ENCODE data around the gene PDE11A. TPM values are rescaled to one million over a fixed set of nuclear protein-coding genes. Genes with fewer than 3 reads are reported as not detected.
"Not testable (repeated sequence)": the region's sequence is repeated elsewhere in the genome, so short reads cannot be mapped to it uniquely, and the experiment has no call there.

Gene PDE11A
- total and polyA plus RNA-seq, 4 experiments from 2014 or later, result not detected

GRCh38 chr2:177842243-177842642 lies 230.3 kb downstream of the PDE11A start:
- Mint-ChIP-seq H3K36me3 (no peaks in the 10 kb centered on the region), H3K27ac (no peak overlapping the region), H3K9me3 (peaks cover 0 to 12% (median 7%) of the 10 kb centered on the region in 8 donors), H3K27me3 (peaks cover 2 to 10% of the 10 kb centered on the region in 2 donors), H3K4me1 (no peaks in the 10 kb centered on the region), H3K4me3 (no peak overlapping the region)
- no peaks in the 10 kb centered on the region for H3K36me3 ChIP-seq (ENCODE audit: insufficient read depth, low read length)
- ChIA-PET CTCF (ENCODE audit: partially characterized antibody) (no interaction called here), POLR2A (ENCODE audit: partially characterized antibody) (no interaction called here)
- H3K9me3 ChIP-seq (ENCODE audit: control insufficient read depth in 1 of 2, low read length in 2 of 2), result no peaks in the 10 kb centered on the region
- DNase-seq, result no peak
- intact Hi-C loops (cut with micrococcal nuclease), result no loop called here
- no peaks in the 10 kb centered on the region for H3K27me3 ChIP-seq (ENCODE audit: insufficient read depth, low read length)
- no peak overlapping the region for H3K27ac ChIP-seq (ENCODE audit: low read depth, low read length)
- H3K4me1 ChIP-seq (ENCODE audit: insufficient read depth, low read length), result no peaks in the 10 kb centered on the region
- H3K4me3 ChIP-seq (ENCODE audit: low read length in 2 of 2), result no peak overlapping the region

- intact Hi-C loops (cut with micrococcal nuclease); H3K27ac ChIP-seq (ENCODE audit: low read depth, low read length); H3K27me3 Mint-ChIP-seq; H3K4me3 ChIP-seq (ENCODE audit: low read length in 2 of 2); H3K4me1 ChIP-seq (ENCODE audit: insufficient read depth, low read length); POLR2A ChIA-PET (ENCODE audit: partially characterized antibody); H3K9me3 ChIP-seq (ENCODE audit: control insufficient read depth in 1 of 2, low read length in 2 of 2); H3K4me1 Mint-ChIP-seq; H3K36me3 Mint-ChIP-seq; H3K4me3 Mint-ChIP-seq; H3K27me3 ChIP-seq (ENCODE audit: insufficient read depth, low read length); DNase-seq; H3K36me3 ChIP-seq (ENCODE audit: insufficient read depth, low read length); H3K27ac Mint-ChIP-seq: not testable (repeated sequence)
- H3K9me3 Mint-ChIP-seq, result peaks cover 2 to 17% (median 10%) of the 10 kb centered on the region in 8 donors
- CTCF ChIA-PET (ENCODE audit: partially characterized antibody), result interaction anchor here (1.1 kb wide), 1 partner anchor 34 kb away, joined by 3 read pairs; no protein-coding TSS in a partner anchor
These were observed 237.0 kb downstream of the PDE11A start for GRCh38 chr2:177835418-177836204.

- Mint-ChIP-seq H3K4me1 (no peaks in the 10 kb centered on the region), H3K27ac (no peak overlapping the region), H3K27me3 (peaks cover 5 to 9% of the 10 kb centered on the region in 2 donors), H3K36me3 (no peaks in the 10 kb centered on the region), H3K4me3 (no peak overlapping the region), H3K9me3 (peaks cover 2 to 13% (median 6%) of the 10 kb centered on the region in 8 donors)
- no peaks in the 10 kb centered on the region for H3K4me1 ChIP-seq (ENCODE audit: insufficient read depth, low read length)
- H3K27me3 ChIP-seq (ENCODE audit: insufficient read depth, low read length), result no peaks in the 10 kb centered on the region
- POLR2A ChIA-PET (ENCODE audit: partially characterized antibody), result no interaction called here
- H3K9me3 ChIP-seq (ENCODE audit: control insufficient read depth in 1 of 2, low read length in 2 of 2), result no peaks in the 10 kb centered on the region
- intact Hi-C loops (cut with micrococcal nuclease), result no loop called here
- H3K4me3 ChIP-seq (ENCODE audit: low read length in 2 of 2), result no peak overlapping the region
- no peaks in the 10 kb centered on the region for H3K36me3 ChIP-seq (ENCODE audit: insufficient read depth, low read length)
- DNase-seq, result no peak
- H3K27ac ChIP-seq (ENCODE audit: low read depth, low read length), result no peak overlapping the region
- CTCF ChIA-PET (ENCODE audit: partially characterized antibody), result no interaction called here
These were observed 239.8 kb downstream of the PDE11A start for GRCh38 chr2:177832611-177833433.

DNA sequence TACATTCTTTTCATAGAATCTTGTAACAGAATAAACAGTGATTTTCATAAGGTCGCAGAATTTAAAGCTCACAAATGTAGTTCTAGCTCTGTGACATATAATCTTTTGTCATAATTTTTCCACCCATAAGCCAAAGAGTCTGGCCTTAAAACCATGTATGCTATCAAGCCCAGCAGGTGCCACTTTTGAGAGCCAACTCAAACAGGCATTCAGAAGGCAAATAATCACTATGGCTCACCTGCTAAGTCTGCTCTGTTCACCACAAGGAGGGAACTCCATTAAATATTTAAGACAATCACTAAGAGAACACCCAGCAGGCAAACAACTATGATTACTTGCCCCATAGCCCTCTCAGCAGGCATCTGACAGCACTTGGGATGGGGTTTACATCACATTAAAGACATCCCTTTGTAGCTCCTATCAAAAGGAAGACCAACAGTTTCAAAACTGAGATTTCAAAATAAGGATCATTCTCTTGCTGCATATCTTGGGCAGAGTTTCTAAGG lies 241.6 kb downstream of the PDE11A start:
- H3K36me3 ChIP-seq (ENCODE audit: insufficient read depth, low read length), result no peaks in the 10 kb centered on the region
- Mint-ChIP-seq H3K4me1 (no peaks in the 10 kb centered on the region), H3K4me3 (no peak overlapping the region), H3K36me3 (no peaks in the 10 kb centered on the region), H3K27ac (no peak overlapping the region), H3K9me3 (no peaks in the 10 kb centered on the region), H3K27me3 (peaks cover 2 to 7% of the 10 kb centered on the region in 2 donors)
- no peak overlapping the region for H3K27ac ChIP-seq (ENCODE audit: low read depth, low read length)
- no peak overlapping the region for H3K4me3 ChIP-seq (ENCODE audit: low read length in 2 of 2)
- no peak for DNase-seq
- no peaks in the 10 kb centered on the region for H3K27me3 ChIP-seq (ENCODE audit: insufficient read depth, low read length)
- no peaks in the 10 kb centered on the region for H3K4me1 ChIP-seq (ENCODE audit: insufficient read depth, low read length)
- intact Hi-C loops (cut with micrococcal nuclease), result no loop called here
- no peaks in the 10 kb centered on the region for H3K9me3 ChIP-seq (ENCODE audit: control insufficient read depth in 1 of 2, low read length in 2 of 2)
- ChIA-PET CTCF (ENCODE audit: partially characterized antibody) (no interaction called here), POLR2A (ENCODE audit: partially characterized antibody) (no interaction called here)

GRCh38 chr2:177828557-177828956 lies 244.0 kb downstream of the PDE11A start:
- Mint-ChIP-seq H3K27me3 (peaks cover 4 to 9% of the 10 kb centered on the region in 2 donors), H3K36me3 (no peaks in the 10 kb centered on the region), H3K4me3 (no peak overlapping the region), H3K4me1 (no peaks in the 10 kb centered on the region), H3K9me3 (no peaks in the 10 kb centered on the region), H3K27ac (no peak overlapping the region)
- ChIA-PET POLR2A (ENCODE audit: partially characterized antibody) (no interaction called here), CTCF (ENCODE audit: partially characterized antibody) (no interaction called here)
- intact Hi-C loops (cut with micrococcal nuclease), result no loop called here
- Histone ChIP-seq H3K36me3 (ENCODE audit: insufficient read depth, low read length) (no peaks in the 10 kb centered on the region), H3K27me3 (ENCODE audit: insufficient read depth, low read length) (no peaks in the 10 kb centered on the region), H3K4me1 (ENCODE audit: insufficient read depth, low read length) (no peaks in the 10 kb centered on the region), H3K27ac (ENCODE audit: low read depth, low read length) (no peak overlapping the region), H3K9me3 (ENCODE audit: control insufficient read depth in 1 of 2, low read length in 2 of 2) (no peaks in the 10 kb centered on the region), H3K4me3 (ENCODE audit: low read length in 2 of 2) (no peak overlapping the region)
- no peak for DNase-seq

DNA sequence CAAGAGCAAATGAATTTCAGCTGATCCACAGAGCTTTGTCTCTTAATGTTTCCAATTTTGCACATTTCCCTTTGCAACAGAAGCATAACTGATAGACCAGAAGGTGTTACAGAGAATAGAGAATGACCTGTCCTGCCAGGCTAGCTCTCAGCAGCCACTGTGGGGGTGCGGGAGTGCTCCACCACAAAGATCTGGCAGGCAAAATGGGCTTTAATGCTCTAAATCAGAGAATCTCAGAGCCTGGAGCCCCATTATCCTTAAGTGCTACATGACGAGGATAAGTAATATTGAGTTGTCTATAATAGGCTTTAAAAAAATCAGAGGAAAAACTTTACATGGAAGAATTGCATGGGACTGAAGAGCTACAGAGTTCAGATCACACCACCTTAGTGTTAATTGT lies 245.7 kb downstream of the PDE11A start:
- no peaks in the 10 kb centered on the region for H3K36me3 Mint-ChIP-seq
- no peaks in the 10 kb centered on the region for H3K4me1 Mint-ChIP-seq
- no peak for DNase-seq
- H3K9me3 ChIP-seq (ENCODE audit: control insufficient read depth in 1 of 2, low read length in 2 of 2), result no peaks in the 10 kb centered on the region
- no peaks in the 10 kb centered on the region for H3K9me3 Mint-ChIP-seq
- H3K36me3 ChIP-seq (ENCODE audit: insufficient read depth, low read length), result no peaks in the 10 kb centered on the region
- no peak overlapping the region for H3K27ac ChIP-seq (ENCODE audit: low read depth, low read length)
- H3K4me3 Mint-ChIP-seq, result no peak overlapping the region
- intact Hi-C loops (cut with micrococcal nuclease), result no loop called here
- H3K4me1 ChIP-seq (ENCODE audit: insufficient read depth, low read length), result no peaks in the 10 kb centered on the region
- POLR2A ChIA-PET (ENCODE audit: partially characterized antibody), result no interaction called here
- peaks cover 7 to 9% of the 10 kb centered on the region in 2 donors for H3K27me3 Mint-ChIP-seq
- H3K27ac Mint-ChIP-seq, result no peak overlapping the region
- H3K4me3 ChIP-seq (ENCODE audit: low read length in 2 of 2), result no peak overlapping the region
- CTCF ChIA-PET (ENCODE audit: partially characterized antibody), result no interaction called here
- no peaks in the 10 kb centered on the region for H3K27me3 ChIP-seq (ENCODE audit: insufficient read depth, low read length)

DNA sequence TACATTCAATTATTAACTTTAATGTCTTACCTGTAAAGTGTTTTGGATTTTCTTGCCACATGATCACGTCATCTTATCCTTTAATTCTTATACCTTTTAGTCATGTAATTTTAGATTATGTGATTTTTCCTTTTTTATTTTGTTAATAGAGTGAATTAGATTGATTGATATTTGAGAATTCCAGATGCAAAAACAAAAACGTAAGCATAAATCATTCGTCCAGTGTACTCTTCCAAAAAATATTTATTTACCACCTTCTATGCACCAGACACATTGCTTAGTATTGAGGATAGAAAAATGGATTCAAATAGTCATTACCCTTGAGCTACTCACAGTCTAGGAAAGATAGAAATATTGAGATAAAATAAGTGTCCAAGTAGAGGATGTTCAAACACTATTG lies 249.6 kb downstream of the PDE11A start:
- Mint-ChIP-seq H3K4me1 (no peaks in the 10 kb centered on the region), H3K9me3 (no peaks in the 10 kb centered on the region), H3K4me3 (no peak overlapping the region), H3K27ac (no peak overlapping the region), H3K27me3 (peaks cover 5 to 6% of the 10 kb centered on the region in 2 donors), H3K36me3 (no peaks in the 10 kb centered on the region)
- Histone ChIP-seq H3K4me1 (ENCODE audit: insufficient read depth, low read length) (no peaks in the 10 kb centered on the region), H3K27me3 (ENCODE audit: insufficient read depth, low read length) (no peaks in the 10 kb centered on the region), H3K4me3 (ENCODE audit: low read length in 2 of 2) (no peak overlapping the region), H3K27ac (ENCODE audit: low read depth, low read length) (no peak overlapping the region), H3K9me3 (ENCODE audit: control insufficient read depth in 1 of 2, low read length in 2 of 2) (no peaks in the 10 kb centered on the region), H3K36me3 (ENCODE audit: insufficient read depth, low read length) (no peaks in the 10 kb centered on the region)
- DNase-seq, result no peak
- intact Hi-C loops (cut with micrococcal nuclease), result no loop called here
- CTCF ChIA-PET (ENCODE audit: partially characterized antibody), result no interaction called here
- POLR2A ChIA-PET (ENCODE audit: partially characterized antibody), result no interaction called here
